ENCODE results near the gene CTSC.

Gene CTSC

DNA sequence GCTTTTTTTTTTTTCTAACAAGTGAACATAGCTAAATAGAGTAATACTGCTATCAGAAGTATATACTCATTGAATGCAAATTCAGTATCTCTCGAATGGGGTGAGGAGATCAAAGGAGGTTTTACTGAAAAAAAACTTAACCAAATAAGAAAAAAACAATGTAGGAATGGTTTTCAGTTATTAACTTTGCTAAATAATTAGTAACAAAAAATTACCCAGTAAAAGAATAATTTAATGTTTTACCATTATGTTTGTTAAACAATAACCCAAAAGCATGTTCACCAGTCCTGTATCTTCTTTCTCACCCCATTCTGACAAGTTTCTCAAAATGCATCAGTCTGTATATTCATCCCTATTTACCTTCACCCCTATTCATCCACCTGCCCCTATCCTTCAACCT is 22.6 kb upstream of the CTSC start:
- H3K4me3 Mint-ChIP-seq, result peak overlapping the region in 1 of 2 donors; percentile 48
- peaks cover 21 to 42% of the 10 kb centered on the region in 2 donors for H3K4me1 Mint-ChIP-seq (ENCODE audit: low read depth in 2 of 2)
- peak overlapping the region in 1 of 2 donors; percentile 44 for H3K27ac Mint-ChIP-seq
- no peaks in the 10 kb centered on the region for H3K9me3 Mint-ChIP-seq
- no peaks in the 10 kb centered on the region for H3K27me3 Mint-ChIP-seq
- ATAC-seq (replicated peaks) (no peak), DNase-seq (no peak)
- no peaks in the 10 kb centered on the region for H3K36me3 Mint-ChIP-seq (ENCODE audit: insufficient read depth)

DNA sequence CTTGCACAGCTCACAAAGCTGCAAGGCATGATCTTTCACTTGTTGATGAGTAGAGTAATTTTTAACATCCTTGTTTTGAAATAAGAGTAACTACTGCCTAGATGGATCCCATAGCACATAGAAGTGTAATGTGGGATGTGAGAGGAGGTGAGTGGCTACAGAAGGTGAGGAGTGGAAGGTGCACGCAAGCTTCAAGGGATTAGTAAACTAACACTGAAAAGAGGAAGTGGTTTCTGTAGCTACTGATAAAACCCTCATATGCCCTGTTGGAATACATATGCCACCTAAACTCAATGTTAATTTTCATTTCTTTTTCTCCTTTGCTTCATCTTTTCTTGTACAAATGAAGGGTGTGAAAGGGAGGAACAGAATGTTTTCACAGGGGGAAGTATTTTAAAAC is 22.0 kb upstream of the CTSC start:
- Mint-ChIP-seq H3K4me3 (peak overlapping the region; percentile 40 to 46), H3K36me3 (ENCODE audit: insufficient read depth) (no peaks in the 10 kb centered on the region), H3K9me3 (no peaks in the 10 kb centered on the region), H3K27me3 (no peaks in the 10 kb centered on the region), H3K27ac (peak overlapping the region in 1 of 2 donors; percentile 44), H3K4me1 (ENCODE audit: low read depth in 2 of 2) (peaks cover 25 to 48% of the 10 kb centered on the region in 2 donors)
- ATAC-seq (replicated peaks), result peak; percentile 67
- DNase-seq, result no peak

DNA sequence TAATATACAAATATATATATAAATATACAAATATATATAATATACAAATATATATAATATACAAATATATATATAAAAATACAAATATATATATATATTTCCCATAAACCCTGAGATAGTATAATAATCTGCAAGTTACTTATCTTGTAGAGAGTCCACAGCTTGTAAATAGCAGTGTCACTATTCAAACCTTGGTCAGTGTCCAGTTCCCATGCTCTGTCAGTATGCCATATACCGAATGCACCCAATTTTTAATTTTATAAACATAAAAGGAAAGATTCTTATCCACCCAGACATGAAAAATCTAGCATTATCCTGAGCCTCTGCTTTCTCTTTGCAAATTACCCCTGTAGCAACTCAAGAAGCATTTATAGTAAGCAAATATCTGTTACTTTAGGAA is 21.6 kb upstream of the CTSC start:
- peaks cover 25 to 52% of the 10 kb centered on the region in 2 donors for H3K4me1 Mint-ChIP-seq (ENCODE audit: low read depth in 2 of 2)
- H3K27ac Mint-ChIP-seq, result peak overlapping the region in 1 of 2 donors; percentile 44
- DNase-seq (no peak), ATAC-seq (replicated peaks) (no peak)
- no peaks in the 10 kb centered on the region for H3K9me3 Mint-ChIP-seq
- no peaks in the 10 kb centered on the region for H3K27me3 Mint-ChIP-seq
- peak overlapping the region; percentile 40 to 46 for H3K4me3 Mint-ChIP-seq
- H3K36me3 Mint-ChIP-seq (ENCODE audit: insufficient read depth), result no peaks in the 10 kb centered on the region

DNA sequence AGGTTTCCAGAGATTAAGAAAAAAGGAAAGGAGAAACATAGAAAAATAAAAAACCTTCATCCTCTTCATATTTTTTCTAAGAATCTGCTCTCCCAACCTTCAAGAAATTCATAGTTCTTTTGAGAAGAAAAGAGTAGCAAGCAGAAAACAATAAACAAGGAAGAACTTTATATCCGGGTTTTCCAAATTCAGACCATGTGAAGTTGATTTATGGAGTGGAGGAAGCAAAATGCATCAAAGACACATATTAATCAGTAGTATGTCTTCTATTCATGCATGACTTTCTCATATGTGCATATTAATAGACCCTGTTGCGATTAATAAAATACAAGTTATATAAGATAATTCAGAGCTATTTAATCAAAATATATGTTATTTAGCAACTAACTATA is 20.5 kb upstream of the CTSC start:
- Mint-ChIP-seq H3K27me3 (no peaks in the 10 kb centered on the region), H3K27ac (peak overlapping the region in 1 of 2 donors; percentile 84), H3K4me3 (peak overlapping the region in 1 of 2 donors; percentile 68), H3K4me1 (ENCODE audit: low read depth in 2 of 2) (peaks cover 16 to 50% of the 10 kb centered on the region in 2 donors), H3K9me3 (no peaks in the 10 kb centered on the region), H3K36me3 (ENCODE audit: insufficient read depth) (no peaks in the 10 kb centered on the region)
- ATAC-seq (replicated peaks) (no peak), DNase-seq (no peak)

DNA sequence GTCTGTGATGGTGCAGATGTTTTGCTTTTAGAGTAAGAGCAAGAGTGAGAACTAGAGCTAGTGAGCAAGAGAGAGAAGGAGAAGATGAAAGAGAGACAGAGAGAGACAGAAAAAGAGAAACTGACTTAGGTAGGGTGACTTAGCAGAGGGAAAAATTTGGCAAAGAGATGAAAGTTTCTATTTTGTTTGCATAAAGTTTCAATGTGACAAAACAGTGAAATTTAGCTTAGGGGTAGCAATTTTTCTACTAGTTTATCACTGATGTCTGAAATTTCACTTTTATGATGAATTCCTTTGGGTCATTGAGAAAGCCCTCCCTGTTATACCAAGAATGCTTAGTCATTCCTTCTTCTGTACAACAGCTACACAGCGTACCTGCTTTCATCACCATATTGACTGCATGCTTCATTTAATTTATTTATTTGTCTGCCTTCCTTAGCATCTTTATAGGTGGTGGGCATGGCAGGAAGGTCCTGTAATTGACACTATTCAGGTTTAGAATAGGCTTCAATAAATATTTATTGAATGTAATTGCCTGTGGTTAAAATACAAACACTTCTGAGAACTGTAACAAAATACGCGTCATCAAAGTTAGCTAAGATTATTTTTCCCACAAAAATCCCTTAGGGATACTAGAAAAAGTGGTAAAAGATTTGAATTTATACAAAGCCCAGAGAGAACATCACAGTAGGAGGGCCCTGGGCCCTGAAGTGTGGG is 19.9 kb upstream of the CTSC start:
- no peak for DNase-seq
- no peaks in the 10 kb centered on the region for H3K27me3 Mint-ChIP-seq
- no peaks in the 10 kb centered on the region for H3K36me3 Mint-ChIP-seq (ENCODE audit: insufficient read depth)
- peaks cover 14 to 47% of the 10 kb centered on the region in 2 donors for H3K4me1 Mint-ChIP-seq (ENCODE audit: low read depth in 2 of 2)
- ATAC-seq (replicated peaks), result no peak
- H3K9me3 Mint-ChIP-seq, result no peaks in the 10 kb centered on the region
- peak overlapping the region in 1 of 2 donors; percentile 84 for H3K27ac Mint-ChIP-seq
- peak overlapping the region; percentile 1 to 68 for H3K4me3 Mint-ChIP-seq

DNA sequence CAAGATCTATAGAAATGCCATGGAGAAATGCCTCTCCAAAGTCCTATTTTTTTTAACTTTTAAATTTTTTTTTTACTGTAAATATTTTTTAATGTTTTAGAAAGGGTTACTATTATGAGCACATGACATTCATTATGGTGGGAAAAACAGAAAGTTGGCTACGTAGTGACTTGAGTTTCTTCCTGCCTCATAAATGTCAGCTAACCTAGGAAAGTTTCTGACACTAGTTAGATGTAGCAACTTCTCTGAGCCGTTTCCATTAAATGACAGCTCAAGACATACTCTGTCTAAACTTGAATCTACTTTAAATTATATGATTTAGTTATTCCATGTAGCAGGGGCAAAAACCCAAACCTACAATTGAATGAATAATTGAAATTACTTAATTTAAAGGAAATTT is 18.4 kb upstream of the CTSC start:
- peak overlapping the region in 1 of 2 donors; percentile 31 for H3K4me3 Mint-ChIP-seq
- no peaks in the 10 kb centered on the region for H3K9me3 Mint-ChIP-seq
- H3K36me3 Mint-ChIP-seq (ENCODE audit: insufficient read depth), result no peaks in the 10 kb centered on the region
- H3K27ac Mint-ChIP-seq, result no peak overlapping the region
- peaks cover 14 to 47% of the 10 kb centered on the region in 2 donors for H3K4me1 Mint-ChIP-seq (ENCODE audit: low read depth in 2 of 2)
- DNase-seq, result no peak
- H3K27me3 Mint-ChIP-seq, result no peaks in the 10 kb centered on the region
- ATAC-seq (replicated peaks), result no peak

DNA sequence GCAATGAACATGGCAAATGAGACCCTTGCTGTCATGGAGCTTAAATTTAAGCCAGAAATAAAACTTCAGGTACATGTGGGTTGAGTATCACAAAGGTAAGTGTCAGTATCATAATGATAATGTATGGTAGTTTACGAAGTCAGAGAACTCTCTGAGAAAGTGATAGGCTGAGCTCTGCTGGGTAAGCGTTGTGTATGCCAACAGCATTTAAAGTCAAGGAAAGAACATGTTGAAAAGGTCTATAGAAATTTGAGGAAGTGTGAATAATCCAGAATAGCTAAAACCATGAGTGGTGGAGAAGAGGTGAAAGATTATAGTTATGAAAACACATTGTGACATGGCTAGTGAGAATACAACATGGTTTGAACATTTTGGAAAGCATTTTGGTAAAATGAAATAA is 17.4 kb upstream of the CTSC start:
- no peak for DNase-seq
- Mint-ChIP-seq H3K4me3 (peak overlapping the region; percentile 9 to 58), H3K27ac (peak overlapping the region in 1 of 2 donors; percentile 73), H3K9me3 (no peaks in the 10 kb centered on the region), H3K27me3 (no peaks in the 10 kb centered on the region), H3K36me3 (ENCODE audit: insufficient read depth) (no peaks in the 10 kb centered on the region), H3K4me1 (ENCODE audit: low read depth in 2 of 2) (peaks cover 14 to 41% of the 10 kb centered on the region in 2 donors)
- no peak for ATAC-seq (replicated peaks)

DNA sequence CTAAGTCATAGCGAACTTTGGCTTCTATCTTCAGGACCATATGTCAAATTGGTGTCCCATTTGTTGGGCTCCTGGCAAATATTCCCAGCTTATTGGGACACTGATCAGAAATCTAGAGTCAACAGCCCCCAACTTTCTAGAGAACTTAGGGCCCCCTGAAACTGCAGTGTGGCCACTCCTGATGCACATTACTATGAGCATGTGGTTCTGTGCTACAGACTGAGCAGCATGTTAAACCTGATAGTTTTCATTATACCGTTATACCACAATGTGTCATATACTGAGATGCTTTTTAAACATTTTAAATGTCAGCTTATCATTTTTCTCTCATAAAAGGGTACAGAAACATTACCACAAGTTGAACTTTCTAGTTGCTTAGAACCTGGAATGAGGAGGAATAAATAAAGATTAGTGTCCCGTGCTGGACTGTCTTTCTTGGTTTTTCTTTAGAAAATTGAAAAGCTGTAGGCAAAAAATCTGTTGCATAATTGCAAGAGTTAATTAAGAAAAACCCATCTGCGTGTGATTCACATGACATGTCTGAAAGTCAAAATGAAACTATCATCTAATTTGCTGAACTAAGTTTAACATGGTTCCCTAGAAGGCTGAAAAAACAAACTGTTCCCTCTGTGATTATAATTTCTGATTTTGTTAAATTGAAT is 16.4 kb upstream of the CTSC start:
- Mint-ChIP-seq H3K9me3 (no peaks in the 10 kb centered on the region), H3K4me1 (ENCODE audit: low read depth in 2 of 2) (peaks cover 9 to 35% of the 10 kb centered on the region in 2 donors), H3K36me3 (ENCODE audit: insufficient read depth) (no peaks in the 10 kb centered on the region), H3K4me3 (peak overlapping the region; percentile 9 to 58), H3K27me3 (no peaks in the 10 kb centered on the region), H3K27ac (peak overlapping the region; percentile 3 to 73)
- ATAC-seq (replicated peaks), result peak; percentile 79
- DNase-seq, result no peak

DNA sequence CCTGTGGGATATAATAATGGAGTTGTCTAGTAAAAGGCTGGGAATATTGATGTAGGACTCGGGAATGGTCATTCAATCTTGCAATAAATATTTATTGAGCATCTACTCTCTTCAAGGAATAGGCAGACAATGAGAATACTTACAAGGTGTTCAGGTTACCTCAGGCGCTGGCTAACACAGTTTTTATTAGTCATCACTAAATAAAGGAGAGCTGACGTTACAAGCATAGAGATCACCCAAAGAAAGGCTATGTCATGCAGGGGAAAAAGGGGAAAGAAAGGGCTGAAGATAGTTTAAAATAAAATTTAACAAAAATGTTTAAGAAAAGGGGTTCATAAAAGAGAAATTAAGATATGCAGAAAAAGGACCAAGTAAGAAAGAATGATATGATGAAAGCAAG is 15.8 kb upstream of the CTSC start:
- Mint-ChIP-seq H3K27ac (peak overlapping the region; percentile 3 to 73), H3K4me1 (ENCODE audit: low read depth in 2 of 2) (peaks cover 9 to 36% of the 10 kb centered on the region in 2 donors), H3K27me3 (no peaks in the 10 kb centered on the region), H3K36me3 (ENCODE audit: insufficient read depth) (no peaks in the 10 kb centered on the region), H3K9me3 (no peaks in the 10 kb centered on the region), H3K4me3 (peak overlapping the region; percentile 9 to 58)
- ATAC-seq (replicated peaks) (no peak), DNase-seq (no peak)

DNA sequence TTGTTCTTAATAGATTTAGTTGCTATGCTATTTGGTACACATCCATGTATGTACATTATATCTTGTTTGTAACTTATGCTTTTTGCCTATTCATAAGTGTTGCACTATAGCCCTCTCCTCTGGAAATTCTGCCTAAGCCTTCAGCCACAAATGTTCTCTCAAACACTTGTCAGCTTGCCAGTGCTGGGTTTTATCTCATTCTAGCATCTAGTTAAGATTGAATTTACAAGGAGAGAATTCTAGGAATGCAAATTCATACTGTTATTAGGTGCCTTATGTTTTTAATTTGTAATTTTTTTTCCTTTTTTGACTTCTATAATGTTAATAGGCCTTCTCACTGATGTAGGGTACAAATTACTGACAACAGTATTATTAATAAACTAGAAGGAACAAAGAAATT is 14.6 kb upstream of the CTSC start:
- no peak for ATAC-seq (replicated peaks)
- Mint-ChIP-seq H3K4me1 (ENCODE audit: low read depth in 2 of 2) (peaks cover 5 to 25% of the 10 kb centered on the region in 2 donors), H3K27me3 (no peaks in the 10 kb centered on the region), H3K36me3 (ENCODE audit: insufficient read depth) (no peaks in the 10 kb centered on the region), H3K4me3 (no peak overlapping the region), H3K27ac (no peak overlapping the region), H3K9me3 (no peaks in the 10 kb centered on the region)
- no peak for DNase-seq

DNA sequence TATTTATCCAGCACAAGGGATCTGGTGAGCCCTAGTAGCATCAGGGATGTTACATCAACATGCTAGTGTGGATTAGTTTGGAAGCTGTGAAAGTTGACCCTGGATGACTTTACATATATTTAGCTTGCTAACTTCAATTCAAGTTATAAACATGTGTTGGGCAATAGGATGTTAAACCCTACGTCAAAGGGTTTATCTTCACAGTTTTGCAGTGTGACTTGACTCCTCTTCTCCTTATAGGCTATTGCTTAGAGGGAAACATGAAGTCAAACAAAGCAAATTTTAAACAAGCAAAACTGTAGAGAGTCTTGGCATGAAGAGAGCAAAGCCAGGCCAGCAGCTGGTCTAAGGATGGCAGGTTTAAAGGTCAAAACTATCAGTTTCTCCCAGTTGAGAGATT is 11.3 kb upstream of the CTSC start:
- Mint-ChIP-seq H3K4me1 (ENCODE audit: low read depth in 2 of 2) (peaks cover 14 to 35% of the 10 kb centered on the region in 2 donors), H3K4me3 (no peak overlapping the region), H3K27me3 (no peaks in the 10 kb centered on the region), H3K9me3 (no peaks in the 10 kb centered on the region), H3K27ac (no peak overlapping the region), H3K36me3 (ENCODE audit: insufficient read depth) (peaks cover 3% of the 10 kb centered on the region)
- no peak for DNase-seq
- no peak for ATAC-seq (replicated peaks)

DNA sequence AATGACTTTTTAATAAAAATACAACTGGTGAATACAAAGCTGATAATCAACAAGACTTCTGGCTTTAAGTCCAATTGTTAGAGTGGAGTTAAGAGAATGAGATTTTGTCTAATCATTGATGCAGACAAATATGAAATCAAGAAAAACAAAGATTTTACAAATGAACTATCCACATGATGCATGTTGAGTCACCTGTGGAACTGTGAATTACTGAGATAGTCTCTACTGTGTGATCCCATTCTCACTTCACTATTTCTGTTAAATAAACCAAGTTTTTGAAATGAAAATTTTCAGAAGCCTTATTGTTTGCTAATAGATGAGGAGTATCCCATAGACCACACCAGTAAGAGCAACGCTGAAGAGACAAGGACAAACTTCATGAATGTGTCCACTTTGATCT is 8.4 kb upstream of the CTSC start:
- H3K27ac Mint-ChIP-seq, result peak overlapping the region; percentile 16 to 30
- H3K4me3 Mint-ChIP-seq, result no peak overlapping the region
- ATAC-seq (replicated peaks), result no peak

DNA sequence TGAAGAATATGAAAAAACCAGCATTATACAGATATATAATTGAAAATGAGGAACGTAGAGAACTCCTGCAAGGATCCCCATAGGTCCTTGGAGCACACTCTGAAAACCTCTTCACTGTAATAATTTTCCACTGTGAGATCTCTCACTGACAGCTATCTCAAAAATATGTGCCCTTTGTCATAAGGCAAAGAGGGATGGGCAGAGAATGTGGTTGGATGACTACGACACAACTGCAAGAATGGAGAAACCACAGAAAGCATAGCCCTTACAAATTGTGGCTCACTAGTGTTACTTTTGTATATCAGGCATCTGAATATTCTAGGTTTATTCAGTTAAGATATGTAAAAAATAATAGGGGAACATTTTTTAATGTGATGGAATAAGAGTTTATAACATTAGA is 7.9 kb upstream of the CTSC start:
- Mint-ChIP-seq H3K9me3 (no peaks in the 10 kb centered on the region), H3K36me3 (ENCODE audit: insufficient read depth) (peaks cover 3% of the 10 kb centered on the region), H3K4me1 (ENCODE audit: low read depth in 2 of 2) (peaks cover 19 to 47% of the 10 kb centered on the region in 2 donors), H3K4me3 (peak overlapping the region; percentile 19 to 38), H3K27me3 (no peaks in the 10 kb centered on the region), H3K27ac (peak overlapping the region; percentile 16 to 30)
- ATAC-seq (replicated peaks) (peak; percentile 90), DNase-seq (peak in 1 of 3 experiments; percentile 5)

More for the DNA sequence above, 8.4 kb upstream of the CTSC start:
- Mint-ChIP-seq H3K27me3 (no peaks in the 10 kb centered on the region), H3K36me3 (ENCODE audit: insufficient read depth) (peaks cover 3% of the 10 kb centered on the region), H3K9me3 (no peaks in the 10 kb centered on the region), H3K4me1 (ENCODE audit: low read depth in 2 of 2) (peaks cover 18 to 45% of the 10 kb centered on the region in 2 donors)
- no peak for DNase-seq

DNA sequence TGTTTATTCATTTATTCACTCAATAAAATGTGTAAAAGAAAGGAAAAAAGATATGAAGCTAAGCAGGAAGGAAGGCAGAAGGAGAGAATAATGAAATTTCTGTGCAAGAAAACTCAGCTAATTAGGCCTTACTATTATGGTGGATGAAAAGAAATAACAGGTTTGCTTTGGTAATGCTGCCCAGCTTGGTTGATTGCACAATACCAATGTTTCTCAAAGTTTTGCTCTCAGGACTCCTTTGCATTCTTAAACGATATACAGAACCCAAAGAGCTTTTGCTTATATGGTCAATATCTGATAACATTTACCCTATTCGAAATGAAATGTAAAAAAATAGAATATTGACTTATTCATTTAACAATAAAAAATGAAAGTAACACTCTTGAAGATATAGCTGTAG is 7.3 kb upstream of the CTSC start:
- no peak for DNase-seq
- Mint-ChIP-seq H3K4me1 (ENCODE audit: low read depth in 2 of 2) (peaks cover 25 to 52% of the 10 kb centered on the region in 2 donors), H3K27me3 (no peaks in the 10 kb centered on the region), H3K36me3 (ENCODE audit: insufficient read depth) (peaks cover 3% of the 10 kb centered on the region), H3K27ac (peak overlapping the region in 1 of 2 donors; percentile 30), H3K9me3 (no peaks in the 10 kb centered on the region), H3K4me3 (no peak overlapping the region)
- ATAC-seq (replicated peaks), result no peak

All from effector memory CD8-positive, alpha-beta T cell (primary cell).